H9 (cell line): ENCODE data around the gene NRCAM. TPM values are rescaled to one million over a fixed set of nuclear protein-coding genes. Genes with fewer than 3 reads are reported as not detected.

ENCODE experiments used
- DNase-seq: peaks from one replicate; pipeline ENCODE4 v3.0.0-alpha.2; 2017
- H2AFZ ChIP-seq: one replicate; pipeline ENCODE4 v1.6.1; 2013; ENCODE audit warnings: mild to moderate bottlenecking, low read length, control low read depth, moderate library complexity
- H2AK5ac ChIP-seq: 2 replicates; pipeline ENCODE4 v1.6.1; 2013; ENCODE audit warnings: low read length, control low read depth, mixed read lengths; ENCODE audit not compliant: insufficient read length
- H2BK120ac ChIP-seq: one replicate; pipeline ENCODE4 v1.6.1; 2013; ENCODE audit warnings: low read depth, mild to moderate bottlenecking, low read length, control low read depth, inconsistent platforms; ENCODE audit not compliant: poor library complexity, severe bottlenecking
- H2BK12ac ChIP-seq: 2 replicates; pipeline ENCODE4 v1.6.1; 2013; ENCODE audit warnings: low read length, control low read depth, mixed read lengths, low read depth; ENCODE audit not compliant: insufficient read length
- H2BK15ac ChIP-seq: 2 replicates; pipeline ENCODE4 v1.6.1; 2013; ENCODE audit warnings: low read depth, low read length, control low read depth
- H2BK20ac ChIP-seq: one replicate; pipeline ENCODE4 v1.6.1; 2013; ENCODE audit warnings: low read depth, mild to moderate bottlenecking, low read length, control low read depth, inconsistent platforms; ENCODE audit not compliant: poor library complexity, severe bottlenecking
- H2BK5ac ChIP-seq: 2 replicates; pipeline ENCODE4 v1.6.1; 2013; ENCODE audit warnings: low read length, control low read depth, mixed read lengths; ENCODE audit not compliant: insufficient read length
- H3K14ac ChIP-seq: 2 replicates; pipeline ENCODE4 v1.6.1; 2013; ENCODE audit warnings: low read length, control low read depth; ENCODE audit not compliant: insufficient read depth
- H3K18ac ChIP-seq: 2 replicates; pipeline ENCODE4 v1.6.1; 2013; ENCODE audit warnings: low read depth, mild to moderate bottlenecking, mixed read lengths, low read length, control low read depth; ENCODE audit not compliant: insufficient read length
- H3K23ac ChIP-seq: 2 replicates; pipeline ENCODE4 v1.6.1; 2013; ENCODE audit warnings: low read length, control low read depth, mixed read lengths, low read depth; ENCODE audit not compliant: insufficient read length
- H3K23me2 ChIP-seq: 2 replicates; pipeline ENCODE4 v1.6.1; 2013; ENCODE audit warnings: low read depth, mild to moderate bottlenecking, mixed read lengths, low read length, control low read depth; ENCODE audit not compliant: insufficient read length, poor library complexity, severe bottlenecking
- H3K27ac ChIP-seq: 2 replicates; pipeline ENCODE4 v1.5.1; 2013; ENCODE audit warnings: low read length, control low read depth, mixed read lengths, low read depth; ENCODE audit not compliant: insufficient read length
- H3K27me3 ChIP-seq: 2 replicates; pipeline ENCODE4 v1.6.1; 2013; ENCODE audit warnings: low read length, control low read depth, inconsistent platforms; ENCODE audit not compliant: insufficient read depth
- H3K4ac ChIP-seq: 2 replicates; pipeline ENCODE4 v1.6.1; 2013; ENCODE audit warnings: low read depth, mild to moderate bottlenecking, control low read depth, inconsistent platforms, low read length, moderate library complexity
- H3K4me1 ChIP-seq: 2 replicates; pipeline ENCODE4 v1.6.1; 2013; ENCODE audit warnings: low read length, control low read depth, inconsistent platforms; ENCODE audit not compliant: insufficient read depth
- H3K4me2 ChIP-seq: 2 replicates; pipeline ENCODE4 v1.6.1; 2013; ENCODE audit warnings: low read length, control low read depth, mixed read lengths; ENCODE audit not compliant: insufficient read length, insufficient read depth
- H3K56ac ChIP-seq: 2 replicates; pipeline ENCODE4 v1.6.1; 2013; ENCODE audit warnings: low read depth, mild to moderate bottlenecking, mixed read lengths, low read length, control low read depth; ENCODE audit not compliant: insufficient read length
- H3K79me1 ChIP-seq: 2 replicates; pipeline ENCODE4 v1.6.1; 2013; ENCODE audit warnings: low read depth, mild to moderate bottlenecking, moderate library complexity, low read length, control low read depth, inconsistent platforms; ENCODE audit not compliant: insufficient read depth, poor library complexity, severe bottlenecking
- H3K79me2 ChIP-seq: 2 replicates; pipeline ENCODE4 v1.6.1; 2013; ENCODE audit warnings: low read length, control low read depth, inconsistent platforms; ENCODE audit not compliant: insufficient read depth
- H3K9ac ChIP-seq: 2 replicates; pipeline ENCODE4 v1.6.1; 2013; ENCODE audit warnings: low read length, control low read depth, mixed read lengths; ENCODE audit not compliant: insufficient read length; ENCODE audit errors: extremely low read depth
- H3K9me3 ChIP-seq: one replicate; pipeline ENCODE4 v1.6.1; 2013; ENCODE audit warnings: low read depth, low read length, inconsistent platforms; ENCODE audit not compliant: control insufficient read depth
- H3T11ph ChIP-seq: one replicate; pipeline ENCODE4 v1.6.1; 2013; ENCODE audit warnings: mild to moderate bottlenecking, low read length, control low read depth, inconsistent platforms
- H4K20me1 ChIP-seq: one replicate; pipeline ENCODE4 v1.6.1; 2013; ENCODE audit not compliant: control insufficient read depth, insufficient read length, insufficient read depth
- H4K5ac ChIP-seq: 2 replicates; pipeline ENCODE4 v1.6.1; 2013; ENCODE audit warnings: low read depth, mild to moderate bottlenecking, mixed read lengths, low read length, control low read depth; ENCODE audit not compliant: insufficient read length
- H4K8ac ChIP-seq: replicated peaks from 2 replicates; pipeline ENCODE4 v1.6.1; 2013; ENCODE audit warnings: low read length, control low read depth, mixed read lengths, low read depth; ENCODE audit not compliant: insufficient read length
- H4K91ac ChIP-seq: 2 replicates; pipeline ENCODE4 v1.6.1; 2013; ENCODE audit warnings: low read depth, mild to moderate bottlenecking, moderate library complexity, mixed read lengths, low read length, control low read depth; ENCODE audit not compliant: insufficient read length
- H3K27ac Mint-ChIP-seq, 3 experiments: 2 replicates in 2 of 3; 3 replicates in 1 of 3; pipeline ENCODE4 v1.8.0; 2020 to 2021; ENCODE audit warnings: mixed read lengths in 3 of 3, mild to moderate bottlenecking in 1 of 3, moderate library complexity in 1 of 3
- H3K27me3 Mint-ChIP-seq: 2 replicates; pipeline ENCODE4 v1.8.0; 2021; ENCODE audit warnings: low read depth, mild to moderate bottlenecking, moderate library complexity, mixed read lengths
- H3K36me3 Mint-ChIP-seq, 3 experiments: 2 replicates in 2 of 3; 3 replicates in 1 of 3; pipeline ENCODE4 v1.8.0; 2020 to 2021; ENCODE audit warnings: low read depth in 3 of 3, mixed read lengths in 3 of 3; ENCODE audit not compliant: insufficient read depth in 1 of 3
- H3K4me1 Mint-ChIP-seq, 2 experiments: 2 replicates each; pipeline ENCODE4 v1.8.0; 2020; ENCODE audit warnings: mixed read lengths in 2 of 2
- H3K4me3 Mint-ChIP-seq, 2 experiments: 2 replicates in 1 of 2; 3 replicates in 1 of 2; pipeline ENCODE4 v1.8.0; 2020 to 2021; ENCODE audit warnings: mild to moderate bottlenecking in 2 of 2, mixed read lengths in 2 of 2, moderate library complexity in 1 of 2
- H3K9me3 Mint-ChIP-seq, 2 experiments: 2 replicates in 1 of 2; 3 replicates in 1 of 2; pipeline ENCODE4 v1.8.0; 2020; ENCODE audit warnings: mild to moderate bottlenecking in 2 of 2, mixed read lengths in 2 of 2, moderate library complexity in 1 of 2
- WGBS: extraction: QIAGEN DNeasy Blood & Tissue Kit; methylation state at CpG from one replicate; pipeline ENCODE4 v1.1.7; 2013; ENCODE audit warnings: missing lambda C conversion rate, low lambda C conversion rate, mixed read lengths; ENCODE audit not compliant: insufficient read length; ENCODE audit errors: extremely low coverage; 5-methylcytosine and 5-hydroxymethylcytosine counted together
- total RNA-seq: library from RNA; stranded (reverse); gene quantifications from 2 replicates; pipeline ENCODE4 v1.2.1, GENCODE V29; 2021
- TF ChIP-seq, protein P1 (sequence below): fragments of 200-600 bp; sonication (generic); conservative IDR thresholded peaks from 3 replicates; pipeline ENCODE4 v1.8.0; 2021; ENCODE audit warnings: antibody characterized with exemption, mild to moderate bottlenecking

NRCAM gene
- total RNA-seq, 1 experiment from 2014 or later: 2.3 TPM

GRCh38 chr7:108460964-108461363, 4.7 kb upstream of the NRCAM start:
- Mint-ChIP-seq H3K4me3 (no peak overlapping the region), H3K4me1 (peaks cover 17 to 22% of the 10 kb centered on the region in 2 experiments), H3K27me3 (peaks cover 36% of the 10 kb centered on the region), H3K9me3 (no peaks in the 10 kb centered on the region), H3K27ac (no peak overlapping the region), H3K36me3 (peaks cover 0 to 1% (median 0%) of the 10 kb centered on the region in 3 experiments; a peak in 1 of 7 replicates)
- Histone ChIP-seq H4K8ac (no peak overlapping the region), H3K4ac (no peak overlapping the region), H4K5ac (no peak overlapping the region), H2BK20ac (no peak overlapping the region), H2BK15ac (no peak overlapping the region), H2BK120ac (no peak overlapping the region), H4K91ac (no peak overlapping the region), H3K79me1 (no peaks in the 10 kb centered on the region), H3K23me2 (peaks cover 6% of the 10 kb centered on the region), H3K9ac (no peak overlapping the region), H3K27me3 (peaks cover 14% of the 10 kb centered on the region; the same call in 1 of the 2 replicates), H2BK12ac (no peak overlapping the region), H2AFZ (no peak overlapping the region), H2AK5ac (no peak overlapping the region), H3K23ac (no peak overlapping the region), H3K56ac (no peak overlapping the region), H3K27ac (no peak overlapping the region), H3K4me1 (peaks cover 5% of the 10 kb centered on the region; the same call in 1 of the 2 replicates), H3K18ac (no peak overlapping the region), H2BK5ac (no peak overlapping the region), H3K14ac (no peak overlapping the region), H3K9me3 (no peaks in the 10 kb centered on the region), H3T11ph (no peak overlapping the region), H3K4me2 (no peak overlapping the region), H4K20me1 (no peaks in the 10 kb centered on the region), H3K79me2 (no peaks in the 10 kb centered on the region)
- TF ChIP-seq, protein P1, sequence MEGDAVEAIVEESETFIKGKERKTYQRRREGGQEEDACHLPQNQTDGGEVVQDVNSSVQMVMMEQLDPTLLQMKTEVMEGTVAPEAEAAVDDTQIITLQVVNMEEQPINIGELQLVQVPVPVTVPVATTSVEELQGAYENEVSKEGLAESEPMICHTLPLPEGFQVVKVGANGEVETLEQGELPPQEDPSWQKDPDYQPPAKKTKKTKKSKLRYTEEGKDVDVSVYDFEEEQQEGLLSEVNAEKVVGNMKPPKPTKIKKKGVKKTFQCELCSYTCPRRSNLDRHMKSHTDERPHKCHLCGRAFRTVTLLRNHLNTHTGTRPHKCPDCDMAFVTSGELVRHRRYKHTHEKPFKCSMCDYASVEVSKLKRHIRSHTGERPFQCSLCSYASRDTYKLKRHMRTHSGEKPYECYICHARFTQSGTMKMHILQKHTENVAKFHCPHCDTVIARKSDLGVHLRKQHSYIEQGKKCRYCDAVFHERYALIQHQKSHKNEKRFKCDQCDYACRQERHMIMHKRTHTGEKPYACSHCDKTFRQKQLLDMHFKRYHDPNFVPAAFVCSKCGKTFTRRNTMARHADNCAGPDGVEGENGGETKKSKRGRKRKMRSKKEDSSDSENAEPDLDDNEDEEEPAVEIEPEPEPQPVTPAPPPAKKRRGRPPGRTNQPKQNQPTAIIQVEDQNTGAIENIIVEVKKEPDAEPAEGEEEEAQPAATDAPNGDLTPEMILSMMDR: no peak
- DNase-seq: no peak
- WGBS: no CpG with 5 or more reads among the region's 1 CpG
